GM12891 (cell line): Measurements from ENCODE around the gene SPOPL.

ENCODE experiments used
- PAX5 ChIP-seq: IDR thresholded peaks from 2 replicates; pipeline ENCODE4 v1.6.1; 2011; ENCODE audit warnings: low read length, moderate library complexity, mild to moderate bottlenecking; ENCODE audit not compliant: insufficient read depth, severe bottlenecking
- POLR2A ChIP-seq: IDR thresholded peaks from 2 replicates; pipeline ENCODE4 v1.6.1; 2011; ENCODE audit warnings: low read depth, low read length, control low read depth
- POLR2AphosphoS5 ChIP-seq: IDR thresholded peaks from 2 replicates; pipeline ENCODE4 v1.6.1; 2011; ENCODE audit warnings: low read depth, low read length, control low read depth
- TAF1 ChIP-seq: IDR thresholded peaks from 2 replicates; pipeline ENCODE4 v1.6.1; 2011; ENCODE audit warnings: low read depth, low read length, control low read depth

GRCh38 chr2:138602166-138602460 is 100.5 kb downstream of the SPOPL start:
- TF ChIP-seq TAF1 (no peak), POLR2AphosphoS5 (no peak), POLR2A (no peak), PAX5 (no peak)
